T-helper 17 cell (primary cell): Measurements from ENCODE around the gene SLC25A53. TPM values are rescaled to one million over a fixed set of nuclear protein-coding genes. Genes with fewer than 3 reads are reported as not detected.
"Not testable (repeated sequence)": the region's sequence is repeated elsewhere in the genome, so short reads cannot be mapped to it uniquely, and the experiment has no call there.

ENCODE experiments used
- ATAC-seq: fragments of 150-1000 bp; cut with Tn5 transposase; 2 replicates; pipeline ENCODE4 v1.10.0; 2021; ENCODE audit warnings: mild to moderate bottlenecking, moderate library complexity
- DNase-seq, 3 donors: peaks; one replicate each; pipeline versions ENCODE4 v3.0.0 to v3.0.0-alpha.2; 2020 to 2021
- H3K9me3 ChIP-seq: one replicate; pipeline ENCODE4 v1.7.0; 2013; ENCODE audit warnings: low read length, mild to moderate bottlenecking; ENCODE audit not compliant: control insufficient read depth, poor library complexity, severe bottlenecking
- H3K27ac Mint-ChIP-seq: one replicate; pipeline ENCODE4 v1.8.0; 2022; ENCODE audit warnings: mild to moderate bottlenecking, moderate library complexity, mixed read lengths
- H3K27me3 Mint-ChIP-seq: one replicate; pipeline ENCODE4 v1.8.0; 2022; ENCODE audit warnings: mixed read lengths
- H3K36me3 Mint-ChIP-seq: one replicate; pipeline ENCODE4 v1.8.0; 2022; ENCODE audit warnings: low read depth, mixed read lengths
- H3K4me1 Mint-ChIP-seq: one replicate; pipeline ENCODE4 v1.8.0; 2022; ENCODE audit warnings: mild to moderate bottlenecking, mixed read lengths
- H3K4me3 Mint-ChIP-seq: one replicate; pipeline ENCODE4 v1.8.0; 2022; ENCODE audit warnings: mild to moderate bottlenecking, moderate library complexity, mixed read lengths
- total RNA-seq, 4 donors: library from RNA in 2 of 4; stranded (reverse) in 2 of 4; gene quantifications; one replicate each; pipeline ENCODE4 v1.2.3 and lab custom pipeline; 2022 to 2026

Gene SLC25A53
- total RNA-seq, 2 donors from 2014 or later: 7.9 to 9.6 TPM

DNA sequence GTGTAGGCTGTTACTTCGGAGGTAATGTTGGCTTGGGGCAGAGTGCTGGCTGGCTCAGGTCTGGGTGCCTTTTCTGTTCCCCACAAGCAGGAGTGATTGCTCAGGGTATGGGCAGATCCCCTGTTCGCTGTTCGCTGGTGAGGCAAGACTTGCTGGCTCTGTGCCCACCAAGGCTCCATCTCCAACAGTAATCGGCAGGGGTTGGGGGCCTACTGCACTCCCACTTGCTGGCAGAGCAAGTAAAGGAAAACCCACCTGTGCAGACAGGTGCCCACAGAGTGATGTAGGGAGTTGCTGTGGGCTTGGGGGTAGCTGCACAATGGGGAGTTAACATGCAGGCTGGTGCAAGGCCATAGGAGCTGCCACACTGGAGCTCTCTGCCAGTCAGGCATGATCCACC lies 72.7 kb downstream of the SLC25A53 start:
- Mint-ChIP-seq H3K4me1 (no peaks in the 10 kb centered on the region), H3K36me3 (no peaks in the 10 kb centered on the region), H3K4me3 (no peak overlapping the region), H3K27ac (no peak overlapping the region), H3K27me3 (peaks cover 9% of the 10 kb centered on the region)
- no peaks in the 10 kb centered on the region for H3K9me3 ChIP-seq
- no peak for ATAC-seq
- no peak for DNase-seq

- H3K4me1 Mint-ChIP-seq, DNase-seq, H3K36me3 Mint-ChIP-seq, H3K9me3 ChIP-seq, ATAC-seq, H3K27me3 Mint-ChIP-seq, H3K27ac Mint-ChIP-seq, H3K4me3 Mint-ChIP-seq: not testable (repeated sequence)
Measured at GRCh38 chrX:104077854-104078253, 79.0 kb downstream of the SLC25A53 start.

DNA sequence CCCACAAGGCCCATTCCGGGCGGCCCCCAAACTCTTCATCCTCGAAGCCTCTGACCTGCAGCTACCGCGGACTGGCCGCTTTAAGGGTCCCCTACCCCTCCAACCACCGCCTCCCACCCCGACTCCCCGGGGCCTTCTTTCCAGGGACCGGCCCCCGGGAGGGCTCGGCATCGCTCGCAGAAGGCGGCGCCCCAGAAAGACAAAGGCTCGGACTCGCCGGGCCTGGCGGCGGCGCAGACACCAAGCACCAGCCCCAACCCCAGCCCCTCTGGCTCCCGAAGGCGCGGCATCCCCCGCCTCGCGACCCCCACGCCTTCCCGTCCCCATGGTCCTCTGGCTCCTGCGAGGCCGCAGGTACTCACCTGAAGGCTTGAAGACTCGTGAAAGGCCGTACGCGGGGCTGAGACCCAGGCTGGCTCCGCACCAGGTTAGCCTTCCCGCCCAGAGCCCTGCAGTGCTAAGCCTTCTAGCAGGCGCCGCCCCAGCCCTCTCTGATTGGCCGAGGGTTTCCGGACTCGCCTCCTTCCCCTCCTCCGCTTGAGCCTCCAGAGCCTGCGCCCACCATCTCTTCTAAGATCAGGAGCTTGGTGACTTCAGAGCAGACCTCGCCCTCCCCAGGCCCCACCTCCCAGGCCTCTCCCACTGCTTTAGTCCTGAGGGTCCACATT lies 80.9 kb downstream of the SLC25A53 start, which contains the start of gene TMSB15C:
TMSB15C (minus strand) TSS at position 459 of the 668 bp plus-strand sequence.
- not testable (repeated sequence) for H3K27me3 Mint-ChIP-seq, DNase-seq, H3K4me3 Mint-ChIP-seq, H3K36me3 Mint-ChIP-seq, H3K4me1 Mint-ChIP-seq, H3K9me3 ChIP-seq, H3K27ac Mint-ChIP-seq
- peak; percentile 99 for ATAC-seq

GRCh38 chrX:104062636-104063035 lies 94.2 kb downstream of the SLC25A53 start:
- H3K9me3 ChIP-seq, H3K36me3 Mint-ChIP-seq, H3K4me1 Mint-ChIP-seq, DNase-seq, H3K27me3 Mint-ChIP-seq, H3K4me3 Mint-ChIP-seq, ATAC-seq, H3K27ac Mint-ChIP-seq: not testable (repeated sequence)

- H3K27me3 Mint-ChIP-seq, H3K27ac Mint-ChIP-seq, H3K36me3 Mint-ChIP-seq, ATAC-seq, H3K4me1 Mint-ChIP-seq, H3K4me3 Mint-ChIP-seq, H3K9me3 ChIP-seq, DNase-seq: not testable (repeated sequence)
Measured at GRCh38 chrX:104054956-104055355, 101.9 kb downstream of the SLC25A53 start.

Other genes starting within 250 kb of the SLC25A53 start
- gene TMSB15B, start 194.4 kb downstream of the SLC25A53 start, total RNA-seq: 1 to 10 TPM; 7.2 TPM
- not detected for gene H2BW1, start 143.3 kb downstream of the SLC25A53 start, total RNA-seq
- gene H2BW2, start 117.1 kb downstream of the SLC25A53 start, total RNA-seq: not detected
- gene TMSB15C, start 80.8 kb downstream of the SLC25A53 start, total RNA-seq: 1 to 10 TPM; 1.6 to 3.1 TPM
- gene ZCCHC18, start 44.5 kb downstream of the SLC25A53 start, total RNA-seq: 1 to 10 TPM; 4.0 to 4.9 TPM
- 10 to 100 TPM; 14.1 to 15.0 TPM for gene FAM199X, start 9.4 kb upstream of the SLC25A53 start, total RNA-seq
- gene ESX1, start 97.9 kb upstream of the SLC25A53 start, total RNA-seq: not detected